Effector CD4-positive, alpha-beta T cell (primary cell): Measurements from ENCODE around the gene PITPNM1.
"Not testable (repeated sequence)": the region's sequence is repeated elsewhere in the genome, so short reads cannot be mapped to it uniquely, and the experiment has no call there.

Experiments
- DNase-seq: peaks from one replicate; pipeline ENCODE4 v3.0.0-alpha.2; 2020
- total RNA-seq: gene quantifications from one replicate; lab custom pipeline; 2026; lab: John Stamatoyannopoulos, UW

The PITPNM1 gene
- 139 reads per million, percentile 88 among the genes with 10 or more reads in this experiment for total RNA-seq

GRCh38 chr11:67504950-67505581, at the start of gene PITPNM1:
TSS of gene PITPNM1 (minus strand) at chr11:67505363. CDS start at chr11:67504180, 1,183 bp downstream.
- DNase-seq, result peak; percentile 56

GRCh38 chr11:67551697-67552096, 46.5 kb upstream of the PITPNM1 start:
- not testable (repeated sequence) for DNase-seq

GRCh38 chr11:67551127-67551526, 46.0 kb upstream of the PITPNM1 start:
- DNase-seq, result no peak

- DNase-seq, result no peak
Observed at GRCh38 chr11:67548555-67549110, 43.5 kb upstream of the PITPNM1 start.

GRCh38 chr11:67548112-67548511, 42.9 kb upstream of the PITPNM1 start:
- not testable (repeated sequence) for DNase-seq

GRCh38 chr11:67545280-67545679, 40.1 kb upstream of the PITPNM1 start:
- DNase-seq, result no peak

- DNase-seq, result no peak
Observed at GRCh38 chr11:67544616-67545242, 39.6 kb upstream of the PITPNM1 start.

- DNase-seq, result no peak
Observed at GRCh38 chr11:67543585-67543984, 38.4 kb upstream of the PITPNM1 start.

- no peak for DNase-seq
Observed at GRCh38 chr11:67542971-67543370, 37.8 kb upstream of the PITPNM1 start.

- DNase-seq, result no peak
Observed at GRCh38 chr11:67542169-67542568, 37.0 kb upstream of the PITPNM1 start.

- DNase-seq, result no peak
Observed at GRCh38 chr11:67541198-67541597, 36.0 kb upstream of the PITPNM1 start.

- DNase-seq, result no peak
Observed at GRCh38 chr11:67539550-67539949, 34.4 kb upstream of the PITPNM1 start.

GRCh38 chr11:67538823-67539505, 33.8 kb upstream of the PITPNM1 start:
- no peak for DNase-seq

GRCh38 chr11:67538306-67538705, 33.1 kb upstream of the PITPNM1 start:
- DNase-seq, result no peak

- DNase-seq, result no peak
Observed at GRCh38 chr11:67535561-67535960, 30.4 kb upstream of the PITPNM1 start.

GRCh38 chr11:67534070-67534679, 29.0 kb upstream of the PITPNM1 start:
- no peak for DNase-seq

- DNase-seq, result no peak
Observed at GRCh38 chr11:67532889-67533288, 27.7 kb upstream of the PITPNM1 start.

GRCh38 chr11:67530282-67530592, 25.1 kb upstream of the PITPNM1 start:
- DNase-seq, result no peak

GRCh38 chr11:67528376-67528775, 23.2 kb upstream of the PITPNM1 start:
- no peak for DNase-seq

GRCh38 chr11:67525275-67525976, 20.3 kb upstream of the PITPNM1 start:
- DNase-seq, result no peak

GRCh38 chr11:67524480-67524808, 19.3 kb upstream of the PITPNM1 start:
- DNase-seq, result no peak

GRCh38 chr11:67523556-67524479, 18.7 kb upstream of the PITPNM1 start:
- DNase-seq, result no peak
